Measurements from ENCODE around the gene TUT7.

The TUT7 gene

DNA sequence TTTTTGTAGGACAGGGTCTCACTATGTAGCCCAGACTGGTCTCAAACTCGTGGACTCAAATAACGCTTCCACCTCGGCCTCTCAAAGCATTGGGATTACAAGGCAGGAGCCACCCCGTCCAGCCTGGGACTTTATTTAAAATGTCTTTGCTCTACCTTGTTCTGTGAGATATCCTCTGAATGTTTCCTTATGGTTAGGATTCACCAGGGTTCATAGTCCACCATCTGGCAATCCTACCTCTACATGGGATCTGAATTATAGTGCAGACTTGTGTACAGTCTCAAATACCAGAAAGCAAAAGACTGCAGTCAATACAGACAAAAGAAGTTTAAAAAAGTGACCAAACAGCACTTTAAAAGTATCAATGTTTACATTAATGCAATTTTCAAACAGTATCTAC lies 82.0 kb downstream of the TUT7 start:
- DNase-seq (ENCODE audit: low read depth): no peak
- H3K4me3 ChIP-seq (ENCODE audit: low read depth, low read length): no peak overlapping the region
- TF ChIP-seq, protein P1, sequence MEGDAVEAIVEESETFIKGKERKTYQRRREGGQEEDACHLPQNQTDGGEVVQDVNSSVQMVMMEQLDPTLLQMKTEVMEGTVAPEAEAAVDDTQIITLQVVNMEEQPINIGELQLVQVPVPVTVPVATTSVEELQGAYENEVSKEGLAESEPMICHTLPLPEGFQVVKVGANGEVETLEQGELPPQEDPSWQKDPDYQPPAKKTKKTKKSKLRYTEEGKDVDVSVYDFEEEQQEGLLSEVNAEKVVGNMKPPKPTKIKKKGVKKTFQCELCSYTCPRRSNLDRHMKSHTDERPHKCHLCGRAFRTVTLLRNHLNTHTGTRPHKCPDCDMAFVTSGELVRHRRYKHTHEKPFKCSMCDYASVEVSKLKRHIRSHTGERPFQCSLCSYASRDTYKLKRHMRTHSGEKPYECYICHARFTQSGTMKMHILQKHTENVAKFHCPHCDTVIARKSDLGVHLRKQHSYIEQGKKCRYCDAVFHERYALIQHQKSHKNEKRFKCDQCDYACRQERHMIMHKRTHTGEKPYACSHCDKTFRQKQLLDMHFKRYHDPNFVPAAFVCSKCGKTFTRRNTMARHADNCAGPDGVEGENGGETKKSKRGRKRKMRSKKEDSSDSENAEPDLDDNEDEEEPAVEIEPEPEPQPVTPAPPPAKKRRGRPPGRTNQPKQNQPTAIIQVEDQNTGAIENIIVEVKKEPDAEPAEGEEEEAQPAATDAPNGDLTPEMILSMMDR (IDR thresholded peaks at IDR 0.05; ENCODE audit: control insufficient read depth, extremely low read depth, insufficient read depth): no peak

DNA sequence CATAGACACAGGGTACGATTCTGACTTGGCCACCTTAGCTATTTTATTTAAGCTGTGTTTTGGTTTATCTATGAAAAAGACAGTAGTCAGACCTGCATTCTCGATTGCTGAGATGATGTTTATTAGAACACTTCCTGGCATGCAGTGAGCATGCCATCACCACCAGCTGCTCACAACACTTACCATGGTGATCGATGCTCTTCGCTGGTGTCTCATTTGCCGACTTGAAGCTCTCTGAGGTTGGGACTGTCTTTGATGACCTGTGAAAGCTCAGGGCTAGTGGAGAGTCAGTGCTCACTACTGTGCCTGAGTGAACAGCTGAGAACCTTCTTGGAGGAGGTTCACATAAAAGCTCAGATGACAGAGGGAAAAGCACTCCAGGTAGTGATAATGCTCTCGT lies 90.3 kb downstream of the TUT7 start:
- TF ChIP-seq, protein P1 (IDR thresholded peaks at IDR 0.05; ENCODE audit: control insufficient read depth, extremely low read depth, insufficient read depth): no peak

DNA sequence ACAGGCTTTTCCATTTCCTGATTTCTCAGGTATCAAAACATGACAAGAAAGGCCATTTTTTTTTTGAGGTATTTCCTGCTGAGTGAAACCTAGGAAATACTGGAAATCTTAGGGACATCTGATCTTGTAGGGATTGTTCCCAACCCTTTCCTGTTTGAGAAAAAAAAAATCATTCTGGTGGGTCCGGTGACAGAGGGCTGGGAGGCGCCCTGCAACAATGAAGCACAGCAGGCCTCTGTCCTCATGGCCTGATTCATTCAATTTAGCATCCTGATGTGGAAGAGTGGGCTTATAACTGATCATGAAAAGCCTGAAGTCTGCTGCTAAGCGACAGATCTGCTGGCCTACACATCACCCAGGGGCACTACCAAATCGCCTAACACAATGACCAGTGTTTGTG lies 91.7 kb downstream of the TUT7 start:
- H3K4me3 ChIP-seq (ENCODE audit: low read depth, low read length): no peak overlapping the region
- TF ChIP-seq, protein P1 (IDR thresholded peaks at IDR 0.05; ENCODE audit: control insufficient read depth, extremely low read depth, insufficient read depth): no peak
- no peak for DNase-seq (ENCODE audit: low read depth)

More for the DNA sequence above, 90.3 kb downstream of the TUT7 start:
- no peak for DNase-seq (ENCODE audit: low read depth)
- H3K4me3 ChIP-seq (ENCODE audit: low read depth, low read length): no peak overlapping the region

DNA sequence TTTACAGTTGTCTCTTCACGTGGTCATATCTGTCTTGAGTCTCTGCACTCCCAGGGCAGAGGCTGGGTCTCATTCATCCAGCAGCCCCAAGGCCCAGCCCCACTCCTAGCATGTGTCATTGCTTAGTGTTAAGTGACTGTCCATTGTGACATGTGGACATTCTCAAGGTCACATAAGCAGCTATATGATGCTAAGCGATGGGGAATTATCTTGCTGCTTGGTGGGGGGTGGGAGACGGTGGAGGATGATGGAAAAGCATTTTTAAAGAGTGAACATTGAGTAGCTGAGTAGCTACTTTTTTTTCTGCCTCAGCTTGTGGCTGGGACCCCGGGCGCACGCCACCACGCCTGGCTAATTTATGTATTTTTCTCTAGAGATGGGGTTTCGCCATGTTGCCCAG lies 94.7 kb downstream of the TUT7 start, which contains the start of gene C9orf153:
Gene C9orf153, minus strand, starts transcription at position 101 of the 400 bp plus-strand sequence. CDS start 30,054 bp downstream, outside the sequence.
- H3K4me3 ChIP-seq (ENCODE audit: low read depth, low read length): no peak within 1 kb of the TSS
- TF ChIP-seq, protein P1 (IDR thresholded peaks at IDR 0.05; ENCODE audit: control insufficient read depth, extremely low read depth, insufficient read depth): no peak
- no peak for DNase-seq (ENCODE audit: low read depth)

DNA sequence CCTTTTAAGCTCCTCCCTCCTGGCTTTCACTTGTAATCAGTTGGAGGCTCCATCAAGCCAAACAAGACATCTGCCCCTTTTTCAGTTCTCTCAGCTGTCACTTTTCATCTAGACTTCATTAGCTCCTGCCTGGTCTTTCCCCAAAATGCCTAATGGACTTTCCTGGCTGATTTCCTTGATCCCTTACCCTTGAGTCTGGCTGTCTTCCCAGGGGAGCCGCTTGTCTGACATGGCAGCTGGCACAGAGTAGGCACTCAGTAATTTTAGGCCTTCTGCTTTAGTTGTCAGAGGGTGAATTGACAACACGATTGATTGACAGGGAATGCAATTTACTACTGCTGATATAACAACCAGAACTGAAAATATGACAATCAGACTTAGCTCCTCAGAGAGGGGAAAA lies 96.8 kb downstream of the TUT7 start:
- no peak for DNase-seq (ENCODE audit: low read depth)
- no peak overlapping the region for H3K4me3 ChIP-seq (ENCODE audit: low read depth, low read length)
- TF ChIP-seq, protein P1 (IDR thresholded peaks at IDR 0.05; ENCODE audit: control insufficient read depth, extremely low read depth, insufficient read depth): no peak

DNA sequence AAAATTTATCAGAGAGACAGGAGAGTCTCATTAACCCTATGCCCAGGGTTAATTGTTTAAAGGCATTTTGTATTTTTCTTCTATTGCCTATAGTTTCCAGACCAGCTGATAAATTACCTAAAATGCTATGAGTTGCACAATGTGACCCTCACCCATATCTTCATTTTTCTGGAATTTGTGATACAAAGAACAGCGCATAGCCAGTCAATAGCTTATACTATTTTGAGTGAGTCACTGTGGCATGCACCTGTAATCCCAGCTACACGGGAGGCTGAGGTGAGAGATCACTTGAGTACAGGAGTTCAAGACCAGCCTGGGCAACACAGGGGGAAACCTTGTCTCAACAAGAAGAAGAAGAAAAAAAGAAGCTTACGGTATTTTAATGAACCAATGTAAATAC lies 97.6 kb downstream of the TUT7 start:
- TF ChIP-seq, protein P1 (IDR thresholded peaks at IDR 0.05; ENCODE audit: control insufficient read depth, extremely low read depth, insufficient read depth): no peak
- H3K4me3 ChIP-seq (ENCODE audit: low read depth, low read length): no peak overlapping the region
- no peak for DNase-seq (ENCODE audit: low read depth)

DNA sequence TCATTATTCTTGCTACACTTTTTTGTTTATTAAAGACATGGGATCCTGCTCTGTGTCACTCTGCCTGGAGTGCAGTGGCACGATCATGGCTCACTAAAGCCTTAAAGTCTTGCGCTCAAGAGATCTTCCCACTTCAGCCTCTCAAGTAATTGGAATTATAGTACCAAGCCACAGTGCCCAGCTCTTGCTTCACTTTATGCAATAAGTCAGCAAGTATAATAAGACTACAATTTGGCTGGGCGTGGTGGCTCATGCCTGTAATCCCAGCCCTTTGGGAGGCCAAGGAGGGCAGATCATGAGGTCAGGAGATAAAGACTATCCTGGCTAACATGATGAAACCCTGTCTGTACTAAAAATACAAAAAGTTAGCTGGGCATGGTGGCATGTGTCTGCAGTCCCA lies 100.6 kb downstream of the TUT7 start:
- no peak overlapping the region for H3K4me3 ChIP-seq (ENCODE audit: low read depth, low read length)
- TF ChIP-seq, protein P1 (IDR thresholded peaks at IDR 0.05; ENCODE audit: control insufficient read depth, extremely low read depth, insufficient read depth): no peak
- DNase-seq (ENCODE audit: low read depth): no peak
